Measurements from ENCODE around the gene ZNF593.

The ZNF593 gene

GRCh38 chr1:26210147-26210870 lies 40.6 kb downstream of the ZNF593 start:
- DNase-seq (ENCODE audit: low spot score): no peak

- no peak for DNase-seq (ENCODE audit: low spot score)
These were observed 43.0 kb downstream of the ZNF593 start for GRCh38 chr1:26212726-26213125.

GRCh38 chr1:26213335-26213905 lies 43.7 kb downstream of the ZNF593 start:
- DNase-seq (ENCODE audit: low spot score): no peak

GRCh38 chr1:26215246-26215645 lies 45.5 kb downstream of the ZNF593 start:
- DNase-seq (ENCODE audit: low spot score): no peak

- DNase-seq (ENCODE audit: low spot score): no peak
These were observed 49.3 kb downstream of the ZNF593 start for GRCh38 chr1:26218906-26219494.

Data from AG08396 (cell line).